ENCODE data around the gene IL6R. TPM values are rescaled to one million over a fixed set of nuclear protein-coding genes. Genes with fewer than 3 reads are reported as not detected.
"Not testable (repeated sequence)": the region's sequence is repeated elsewhere in the genome, so short reads cannot be mapped to it uniquely, and the experiment has no call there.

IL6R gene
- total RNA-seq, result 10 to 100 TPM; 15.7 to 16.0 TPM

- H3K27me3 Mint-ChIP-seq, result peaks cover 19% of the 10 kb centered on the region
- ChIA-PET CTCF (interaction anchor here (0.9 to 2.7 kb wide), 9 partner anchors 10 to 76 kb away, joined by 3 to 13 read pairs (median 5); no protein-coding TSS in a partner anchor), POLR2A (interaction anchor here (0.6 to 3.9 kb wide), 8 partner anchors 14 to 482 kb away, joined by 3 to 36 read pairs (median 4); no protein-coding TSS in a partner anchor)
- no peaks in the 10 kb centered on the region for H3K9me3 Mint-ChIP-seq
- peak within 1 kb of the TSS; percentile 77 for H3K4me3 Mint-ChIP-seq
- peak; percentile 74 for DNase-seq
- H3K27ac Mint-ChIP-seq, result peak within 1 kb of the TSS; percentile 88
- peaks cover 3% of the 10 kb centered on the region for H3K36me3 Mint-ChIP-seq (ENCODE audit: low read depth)
- H3K4me1 Mint-ChIP-seq, result peaks cover 83% of the 10 kb centered on the region
Observed at GRCh38 chr1:154404984-154405746, at the start of gene IL6R. Gene IL6R, plus strand, starts transcription at chr1:154405343. Its CDS starts 287 bp downstream, at chr1:154405630.

- Mint-ChIP-seq H3K27me3 (peaks cover 6% of the 10 kb centered on the region), H3K9me3 (peaks cover 6% of the 10 kb centered on the region), H3K27ac (no peak overlapping the region), H3K4me3 (no peak overlapping the region), H3K36me3 (ENCODE audit: low read depth) (no peaks in the 10 kb centered on the region), H3K4me1 (peaks cover 11% of the 10 kb centered on the region)
- CTCF ChIA-PET, result no interaction called here
- POLR2A ChIA-PET, result no interaction called here
- no peak for DNase-seq
Observed at GRCh38 chr1:154358519-154358918, 46.6 kb upstream of the IL6R start.

- no peak overlapping the region for H3K27ac Mint-ChIP-seq
- no peaks in the 10 kb centered on the region for H3K36me3 Mint-ChIP-seq (ENCODE audit: low read depth)
- CTCF ChIA-PET, result interaction anchor here (0.9 to 1.6 kb wide), 3 partner anchors 25 to 43 kb away, joined by 3 to 5 read pairs (median 4); no protein-coding TSS in a partner anchor
- DNase-seq, result no peak
- H3K9me3 Mint-ChIP-seq, result peaks cover 6% of the 10 kb centered on the region
- no peaks in the 10 kb centered on the region for H3K4me1 Mint-ChIP-seq
- no peak overlapping the region for H3K4me3 Mint-ChIP-seq
- POLR2A ChIA-PET, result interaction anchor here (1.3 kb wide), 1 partner anchor 33 kb away, joined by 3 read pairs; no protein-coding TSS in a partner anchor
- peaks cover 6% of the 10 kb centered on the region for H3K27me3 Mint-ChIP-seq
Observed at GRCh38 chr1:154360288-154360687, 44.9 kb upstream of the IL6R start.

- POLR2A ChIA-PET, result interaction anchor here (1.3 kb wide), 1 partner anchor 34 kb away, joined by 3 read pairs; no protein-coding TSS in a partner anchor
- H3K4me1 Mint-ChIP-seq; H3K27me3 Mint-ChIP-seq; H3K27ac Mint-ChIP-seq; H3K36me3 Mint-ChIP-seq (ENCODE audit: low read depth); DNase-seq; H3K9me3 Mint-ChIP-seq; H3K4me3 Mint-ChIP-seq: not testable (repeated sequence)
- CTCF ChIA-PET, result interaction anchor here (0.6 to 1.6 kb wide), 5 partner anchors 10 to 42 kb away, joined by 3 to 5 read pairs (median 3); no protein-coding TSS in a partner anchor
Observed at GRCh38 chr1:154360881-154361280, 44.3 kb upstream of the IL6R start.

- Mint-ChIP-seq H3K27me3 (peaks cover 10% of the 10 kb centered on the region), H3K4me3 (no peak overlapping the region), H3K9me3 (peaks cover 6% of the 10 kb centered on the region), H3K27ac (no peak overlapping the region), H3K4me1 (peaks cover 4% of the 10 kb centered on the region), H3K36me3 (ENCODE audit: low read depth) (no peaks in the 10 kb centered on the region)
- ChIA-PET CTCF (interaction anchor here (0.6 to 1.6 kb wide), 5 partner anchors 10 to 42 kb away, joined by 3 to 5 read pairs (median 3); no protein-coding TSS in a partner anchor), POLR2A (interaction anchor here (1.3 kb wide), 1 partner anchor 34 kb away, joined by 3 read pairs; no protein-coding TSS in a partner anchor)
- DNase-seq, result no peak
Observed at GRCh38 chr1:154361357-154361756, 43.8 kb upstream of the IL6R start.

- Mint-ChIP-seq H3K36me3 (ENCODE audit: low read depth) (no peaks in the 10 kb centered on the region), H3K9me3 (no peaks in the 10 kb centered on the region), H3K4me1 (peaks cover 9% of the 10 kb centered on the region), H3K27ac (no peak overlapping the region), H3K27me3 (no peaks in the 10 kb centered on the region), H3K4me3 (no peak overlapping the region)
- DNase-seq, result no peak
- ChIA-PET POLR2A (no interaction called here), CTCF (interaction anchor here (0.7 kb wide), 1 partner anchor 10 kb away, joined by 3 read pairs; no protein-coding TSS in a partner anchor)
Observed at GRCh38 chr1:154371436-154371835, 33.7 kb upstream of the IL6R start.

- H3K27ac Mint-ChIP-seq; H3K4me1 Mint-ChIP-seq; H3K4me3 Mint-ChIP-seq; H3K27me3 Mint-ChIP-seq; H3K9me3 Mint-ChIP-seq; H3K36me3 Mint-ChIP-seq (ENCODE audit: low read depth); POLR2A ChIA-PET: not testable (repeated sequence)
- peak; percentile 35 for DNase-seq
- CTCF ChIA-PET, result interaction anchor here (1.5 kb wide), 1 partner anchor 39 kb away, joined by 4 read pairs; no protein-coding TSS in a partner anchor
Observed at GRCh38 chr1:154373777-154374357, 31.3 kb upstream of the IL6R start.

GRCh38 chr1:154379301-154379700 is 25.8 kb upstream of the IL6R start:
- DNase-seq, result no peak
- Mint-ChIP-seq H3K4me3 (no peak overlapping the region), H3K27me3 (peaks cover 3% of the 10 kb centered on the region), H3K4me1 (peaks cover 4% of the 10 kb centered on the region), H3K36me3 (ENCODE audit: low read depth) (no peaks in the 10 kb centered on the region), H3K9me3 (peaks cover 2% of the 10 kb centered on the region), H3K27ac (no peak overlapping the region)
- CTCF ChIA-PET, result no interaction called here
- POLR2A ChIA-PET, result no interaction called here

- H3K4me3 Mint-ChIP-seq, result no peak overlapping the region
- H3K27ac Mint-ChIP-seq, result peak overlapping the region; percentile 65
- H3K36me3 Mint-ChIP-seq (ENCODE audit: low read depth), result peaks cover 5% of the 10 kb centered on the region
- CTCF ChIA-PET, result interaction anchor here (0.8 to 2.4 kb wide), 6 partner anchors 19 to 161 kb away, joined by 3 to 9 read pairs (median 4); no protein-coding TSS in a partner anchor
- peaks cover 28% of the 10 kb centered on the region for H3K4me1 Mint-ChIP-seq
- peaks cover 1% of the 10 kb centered on the region for H3K27me3 Mint-ChIP-seq
- H3K9me3 Mint-ChIP-seq, result peaks cover 6% of the 10 kb centered on the region
- POLR2A ChIA-PET, result interaction anchor here (1.5 to 3.2 kb wide), 4 partner anchors 13 to 202 kb away, joined by 5 to 22 read pairs (median 9); partner anchors contain the start of gene IL6R
- DNase-seq, result no peak
Observed at GRCh38 chr1:154384650-154385489, 20.3 kb upstream of the IL6R start.

GRCh38 chr1:154386643-154387352 is 18.3 kb upstream of the IL6R start:
- ChIA-PET CTCF (interaction anchor here (1.2 to 2.4 kb wide), 5 partner anchors 11 to 52 kb away, joined by 3 to 9 read pairs (median 5); no protein-coding TSS in a partner anchor), POLR2A (interaction anchor here (0.6 to 3.2 kb wide), 15 partner anchors 11 to 204 kb away, joined by 3 to 22 read pairs (median 4); partner anchors contain the start of gene IL6R)
- H3K27me3 Mint-ChIP-seq, result peaks cover 1% of the 10 kb centered on the region
- H3K9me3 Mint-ChIP-seq, result peaks cover 6% of the 10 kb centered on the region
- H3K4me3 Mint-ChIP-seq, result peak overlapping the region; percentile 67
- DNase-seq, result peak; percentile 48
- H3K36me3 Mint-ChIP-seq (ENCODE audit: low read depth), result peaks cover 5% of the 10 kb centered on the region
- peak overlapping the region; percentile 84 for H3K27ac Mint-ChIP-seq
- H3K4me1 Mint-ChIP-seq, result peaks cover 32% of the 10 kb centered on the region

- peaks cover 14% of the 10 kb centered on the region for H3K4me1 Mint-ChIP-seq
- peaks cover 8% of the 10 kb centered on the region for H3K36me3 Mint-ChIP-seq (ENCODE audit: low read depth)
- CTCF ChIA-PET, result interaction anchor here (1.0 kb wide), 1 partner anchor 30 kb away, joined by 5 read pairs; no protein-coding TSS in a partner anchor
- no peak overlapping the region for H3K4me3 Mint-ChIP-seq
- no peak for DNase-seq
- peaks cover 3% of the 10 kb centered on the region for H3K9me3 Mint-ChIP-seq
- H3K27me3 Mint-ChIP-seq, result peaks cover 3% of the 10 kb centered on the region
- POLR2A ChIA-PET, result interaction anchor here (0.7 to 1.2 kb wide), 3 partner anchors 12 to 29 kb away, joined by 3 read pairs; no protein-coding TSS in a partner anchor
- H3K27ac Mint-ChIP-seq, result no peak overlapping the region
Observed at GRCh38 chr1:154391086-154391770, 13.9 kb upstream of the IL6R start.

All from activated CD4-positive, alpha-beta memory T cell treated with anti-CD3 and anti-CD28 coated beads, Interleukin-2, amount 10 ng/mL, durations not matched to agents 7 days and 5 days (primary cell).